ENCODE measurements around the gene MTCL1. TPM values are rescaled to one million over a fixed set of nuclear protein-coding genes. Genes with fewer than 3 reads are reported as not detected.
A peak's percentile ranks its signal among the peaks of the same experiment; 100 is the strongest.
"Not testable (repeated sequence)": the region's sequence is repeated elsewhere in the genome, so short reads cannot be mapped to it uniquely, and the experiment has no call there.

Gene MTCL1
- total RNA-seq, 1 donor from 2014 or later, result 107 TPM

DNA sequence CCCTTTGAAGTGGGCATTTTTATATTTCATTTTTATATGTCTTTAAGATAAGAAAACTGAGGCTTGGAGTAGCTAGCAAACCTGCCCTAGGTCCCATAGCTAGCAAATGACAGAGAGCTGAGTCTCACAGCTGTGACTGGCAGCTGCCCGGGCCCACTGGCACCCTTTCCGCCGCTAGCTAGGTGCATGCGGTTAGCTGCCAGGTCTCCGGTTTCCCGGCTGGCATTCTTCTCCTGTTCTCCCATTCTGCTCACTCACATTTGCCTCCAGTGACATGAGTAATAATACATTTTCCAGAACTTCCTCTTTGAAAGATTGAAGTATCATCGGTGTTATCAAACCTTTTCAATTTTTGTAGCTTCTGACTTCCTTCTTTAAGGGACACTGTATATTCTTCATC, 38.7 kb downstream of the MTCL1 start:
- DNase-seq (ENCODE audit: low read depth), result no peak

GRCh38 chr18:8744656-8745055, 39.3 kb downstream of the MTCL1 start:
- no peak for DNase-seq (ENCODE audit: low read depth)

DNA sequence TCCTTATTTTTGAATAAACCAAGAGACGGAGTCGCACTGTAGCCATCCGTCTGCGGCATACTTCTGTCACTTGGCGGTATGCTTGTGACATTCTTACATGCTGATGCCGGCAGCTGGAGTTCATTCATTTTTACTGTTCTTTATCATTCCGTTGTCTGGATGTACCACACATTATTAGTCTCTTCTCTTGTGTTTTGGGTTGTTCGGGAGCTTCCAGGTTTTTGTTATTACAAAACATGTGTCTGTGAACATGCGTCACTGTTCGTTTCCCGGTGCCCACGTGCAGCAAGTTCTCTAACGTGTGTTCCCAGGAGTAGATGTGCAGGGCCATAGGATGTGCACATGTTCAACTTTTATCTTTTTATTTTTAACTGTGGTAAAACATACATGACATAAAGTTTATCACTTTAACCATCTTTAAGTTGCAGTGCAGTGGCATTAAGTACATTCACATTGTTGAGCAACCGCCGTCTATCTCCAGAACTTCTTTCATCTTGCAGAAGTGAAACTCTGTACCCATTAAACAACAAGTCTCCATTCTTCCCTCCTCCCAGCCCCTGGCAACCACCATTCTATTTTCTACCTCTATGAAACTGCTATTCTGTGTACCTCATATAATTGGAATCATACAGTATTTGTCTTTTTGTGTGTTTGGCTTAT, 40.1 kb downstream of the MTCL1 start:
- no peak for DNase-seq (ENCODE audit: low read depth)

DNA sequence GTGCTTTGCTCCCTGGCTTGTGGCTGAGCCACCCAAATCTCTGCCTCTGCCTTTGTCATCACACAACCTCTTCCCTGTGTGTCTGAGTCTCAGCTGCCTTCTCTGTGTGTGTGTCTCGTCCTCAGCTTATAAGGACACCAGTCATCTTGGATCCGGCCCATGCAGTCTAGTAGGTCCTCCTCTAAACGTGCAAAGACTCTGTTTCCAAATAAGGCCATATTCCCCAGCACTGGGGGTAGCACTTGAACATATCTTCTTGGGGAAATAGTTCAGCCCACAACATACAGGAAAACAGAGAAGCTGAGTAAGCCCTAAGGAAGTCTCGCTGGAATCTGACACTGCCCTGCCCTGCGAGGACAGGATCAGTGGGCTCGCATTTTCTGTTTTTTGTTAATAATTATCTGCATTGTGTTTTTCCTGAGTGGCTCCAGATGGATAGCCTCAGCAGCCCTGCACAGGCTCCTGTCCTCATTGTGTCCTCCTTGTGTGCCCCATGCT, 42.1 kb downstream of the MTCL1 start:
- DNase-seq (ENCODE audit: low read depth), result peak; percentile 93

GRCh38 chr18:8749492-8749891, 44.1 kb downstream of the MTCL1 start:
- no peak for DNase-seq (ENCODE audit: low read depth)

- DNase-seq (ENCODE audit: low read depth), result peak; percentile 48
These were observed 45.6 kb downstream of the MTCL1 start for GRCh38 chr18:8750954-8751415.

DNA sequence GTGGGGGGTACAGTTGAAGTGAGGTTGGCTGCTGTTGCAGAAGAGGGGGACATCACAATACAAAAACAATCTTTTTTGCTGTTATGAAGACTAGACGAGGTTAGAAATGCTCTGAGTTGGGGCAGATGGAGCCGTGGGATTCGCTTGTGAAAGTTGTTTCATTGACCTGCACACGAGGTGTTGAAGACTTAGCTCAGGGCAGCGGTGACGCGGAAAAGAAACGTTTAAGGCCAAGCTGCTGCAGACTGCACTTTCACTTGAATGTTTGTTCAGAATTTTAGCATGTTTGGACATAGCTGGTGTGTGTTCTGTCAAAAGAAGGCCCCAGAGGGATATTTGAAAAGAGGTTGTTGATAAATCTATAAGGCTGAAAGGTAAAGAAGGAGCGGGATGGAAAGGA, 46.3 kb downstream of the MTCL1 start:
- DNase-seq (ENCODE audit: low read depth), result no peak

GRCh38 chr18:8752329-8752728, 47.0 kb downstream of the MTCL1 start:
- peak; percentile 26 for DNase-seq (ENCODE audit: low read depth)

- peak; percentile 71 for DNase-seq (ENCODE audit: low read depth)
These were observed 49.9 kb downstream of the MTCL1 start for GRCh38 chr18:8754995-8755960.

- DNase-seq (ENCODE audit: low read depth), result no peak
These were observed 51.2 kb downstream of the MTCL1 start for GRCh38 chr18:8756571-8756970.

DNA sequence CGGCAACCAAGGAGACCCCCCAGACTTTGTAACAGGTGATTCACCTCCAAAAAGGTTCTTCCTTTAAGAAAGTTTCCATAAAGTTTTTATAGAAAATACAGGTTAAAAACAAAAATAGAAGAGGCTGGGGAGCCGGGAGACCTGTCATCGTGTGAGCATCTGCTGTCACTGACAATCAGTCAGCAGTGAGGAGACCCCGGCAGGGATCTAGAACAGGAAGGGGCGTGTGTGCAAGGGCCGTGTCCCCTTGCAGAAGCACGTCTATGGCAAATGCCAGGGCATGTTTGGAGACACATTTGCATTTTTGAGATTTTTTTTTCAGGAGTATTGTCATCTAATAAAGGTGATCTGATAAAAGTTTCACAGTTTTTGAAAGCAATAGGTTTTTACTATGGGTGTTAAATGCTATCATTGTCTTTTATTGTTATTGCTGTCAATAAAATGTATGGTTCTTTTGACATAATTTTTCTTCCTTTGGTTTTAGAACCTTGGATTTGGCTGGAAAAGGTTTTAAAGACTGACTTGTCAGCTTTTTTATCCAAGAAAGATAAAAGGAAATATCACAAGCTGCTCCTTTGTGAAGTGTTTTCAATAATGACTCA, 52.1 kb downstream of the MTCL1 start:
- DNase-seq (ENCODE audit: low read depth), result no peak

- DNase-seq (ENCODE audit: low read depth), result no peak
These were observed 53.1 kb downstream of the MTCL1 start for GRCh38 chr18:8758466-8758865.

DNA sequence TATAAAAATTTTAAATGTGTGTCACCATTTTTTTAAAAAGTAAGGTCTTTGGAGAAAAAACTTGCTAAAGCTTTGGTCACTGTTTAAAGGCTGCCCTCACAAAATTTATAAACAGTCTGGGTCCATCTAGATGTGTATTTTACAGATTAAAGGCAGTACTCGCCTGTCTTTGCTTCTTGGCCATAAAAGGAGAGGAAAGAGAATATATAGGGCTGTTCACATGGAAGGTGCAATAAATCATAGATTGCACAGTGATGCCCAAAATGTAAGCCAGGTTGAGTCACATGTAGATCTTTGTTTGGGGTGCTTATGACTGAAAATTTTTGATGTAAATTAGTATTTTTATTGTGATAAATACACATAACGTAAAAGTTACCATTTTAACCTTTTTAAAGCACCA, 55.6 kb downstream of the MTCL1 start:
- DNase-seq (ENCODE audit: low read depth), result no peak

DNA sequence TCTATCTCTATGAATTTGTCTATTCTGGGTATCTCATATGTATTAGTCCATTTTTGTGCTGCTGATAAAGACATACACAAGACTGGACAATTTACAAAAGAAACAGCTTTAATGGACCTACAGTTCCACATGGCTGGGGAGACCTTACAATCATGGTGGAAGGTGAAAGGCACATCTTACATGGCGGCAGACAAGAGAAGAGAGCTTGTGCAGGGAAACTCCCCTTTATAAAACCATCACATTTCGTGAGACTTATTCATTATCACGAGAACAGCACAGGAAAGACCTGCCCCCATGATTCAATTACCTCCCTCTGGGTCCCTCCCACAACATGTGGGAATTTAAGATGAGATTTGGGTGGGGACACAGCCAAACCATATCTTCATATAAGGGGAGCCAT, 56.2 kb downstream of the MTCL1 start:
- DNase-seq (ENCODE audit: low read depth), result not testable (repeated sequence)

GRCh38 chr18:8762968-8763367, 57.6 kb downstream of the MTCL1 start:
- no peak for DNase-seq (ENCODE audit: low read depth)

GRCh38 chr18:8763611-8764010, 58.3 kb downstream of the MTCL1 start:
- no peak for DNase-seq (ENCODE audit: low read depth)

GRCh38 chr18:8765783-8766463, 60.6 kb downstream of the MTCL1 start:
- no peak for DNase-seq (ENCODE audit: low read depth)

GRCh38 chr18:8766559-8767293, 61.4 kb downstream of the MTCL1 start:
- DNase-seq (ENCODE audit: low read depth), result no peak

- DNase-seq (ENCODE audit: low read depth), result no peak
These were observed 62.0 kb downstream of the MTCL1 start for GRCh38 chr18:8767340-8767739.

DNA sequence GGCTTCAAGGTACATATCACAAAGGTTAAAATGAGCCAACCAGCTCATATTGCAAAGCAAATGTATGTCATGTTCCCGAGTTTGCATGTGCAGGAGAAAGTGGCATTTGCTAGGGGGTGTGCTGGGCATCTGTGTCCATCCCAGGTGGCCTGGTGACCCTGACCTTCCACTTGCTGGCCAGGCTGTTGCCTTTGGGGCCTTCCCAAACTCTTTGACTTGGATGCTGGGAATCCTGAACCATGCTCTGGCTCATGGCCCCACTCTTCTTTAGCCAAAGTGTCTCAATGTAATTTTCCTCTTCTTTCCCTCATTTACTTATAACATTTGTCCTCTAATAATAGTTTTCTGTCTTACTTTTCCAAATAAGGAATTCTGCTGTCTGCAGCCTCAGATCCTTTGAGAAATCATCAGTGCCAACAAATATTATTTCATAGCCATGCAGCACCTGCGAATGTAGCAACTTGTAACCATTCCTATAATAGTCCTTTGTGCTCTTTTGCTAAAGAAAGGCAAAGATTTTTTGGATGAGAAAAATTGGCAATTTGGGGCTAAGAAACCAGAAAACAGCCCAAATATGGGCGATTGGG, 64.2 kb downstream of the MTCL1 start:
- DNase-seq (ENCODE audit: low read depth), result no peak

DNA sequence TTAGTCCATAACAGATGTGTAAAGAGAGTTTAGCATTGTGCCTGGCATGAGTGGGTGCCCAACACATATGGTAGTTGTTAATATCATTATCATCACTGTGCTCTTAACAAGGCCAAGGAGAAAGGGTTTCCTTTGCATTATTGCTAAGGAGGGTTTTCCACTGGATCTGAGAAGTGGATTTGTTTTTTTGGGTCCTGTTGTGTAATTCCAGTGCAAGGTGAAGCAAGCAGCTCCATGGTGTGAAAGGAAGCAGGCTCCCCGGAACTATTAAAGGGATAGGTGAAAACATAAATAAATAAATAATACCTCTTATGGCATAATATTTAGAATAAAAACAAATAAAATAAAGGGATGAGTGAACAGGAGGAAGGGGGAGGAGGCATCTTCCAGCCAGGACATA, 65.3 kb downstream of the MTCL1 start:
- DNase-seq (ENCODE audit: low read depth), result no peak

Measured in renal cortical epithelial cell (primary cell).